Activated T-cell treated with anti-CD3 and anti-CD28 coated beads for 48 hours (primary cell): ENCODE data around the gene NBDY.
"Not testable (repeated sequence)": the region's sequence is repeated elsewhere in the genome, so short reads cannot be mapped to it uniquely, and the experiment has no call there.

ENCODE experiments used
- DNase-seq: peaks from one replicate; pipeline ENCODE4 v3.0.0-alpha.2; 2020; ENCODE audit warnings: low read depth

The NBDY gene

DNA sequence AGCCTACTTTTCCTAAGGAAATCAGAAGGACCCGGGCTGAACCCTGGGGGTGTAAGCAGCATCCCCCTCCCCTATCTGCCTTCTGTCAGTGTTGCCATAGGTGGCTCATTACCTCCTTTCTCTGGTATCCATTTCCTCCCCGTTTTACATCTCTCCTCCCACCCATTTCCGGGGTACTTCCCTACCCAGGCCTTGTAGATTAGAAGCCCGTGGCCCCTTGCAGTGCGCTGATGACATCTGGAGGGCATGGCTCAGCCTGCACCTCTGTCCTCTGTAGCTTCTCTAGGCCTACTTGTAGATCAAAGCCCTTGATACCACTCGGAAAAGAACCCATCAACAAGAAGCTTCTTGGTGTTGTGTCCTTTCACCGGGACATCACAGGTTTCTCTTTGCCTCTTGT is 71.8 kb downstream of the NBDY start:
- no peak for DNase-seq

DNA sequence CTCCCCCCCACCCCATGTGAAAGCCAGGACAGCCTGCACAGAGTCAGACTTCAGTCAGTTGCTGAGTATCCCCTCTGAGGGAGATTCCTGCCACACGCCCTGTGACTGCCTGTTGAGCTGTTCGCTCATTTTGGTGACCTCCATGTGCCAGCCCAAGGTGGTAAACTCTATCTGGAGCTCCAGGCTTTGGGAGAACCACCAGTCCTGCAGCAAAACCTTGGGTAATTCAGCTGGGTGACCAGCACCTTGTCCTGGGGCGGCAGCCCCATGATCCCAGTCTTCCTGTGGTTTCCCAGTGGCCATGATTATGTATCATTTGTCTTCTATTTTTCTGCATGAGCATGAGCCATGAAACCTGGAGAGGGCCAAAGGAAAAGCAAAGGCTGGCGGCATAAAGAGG is 73.4 kb downstream of the NBDY start:
- DNase-seq = no peak

DNA sequence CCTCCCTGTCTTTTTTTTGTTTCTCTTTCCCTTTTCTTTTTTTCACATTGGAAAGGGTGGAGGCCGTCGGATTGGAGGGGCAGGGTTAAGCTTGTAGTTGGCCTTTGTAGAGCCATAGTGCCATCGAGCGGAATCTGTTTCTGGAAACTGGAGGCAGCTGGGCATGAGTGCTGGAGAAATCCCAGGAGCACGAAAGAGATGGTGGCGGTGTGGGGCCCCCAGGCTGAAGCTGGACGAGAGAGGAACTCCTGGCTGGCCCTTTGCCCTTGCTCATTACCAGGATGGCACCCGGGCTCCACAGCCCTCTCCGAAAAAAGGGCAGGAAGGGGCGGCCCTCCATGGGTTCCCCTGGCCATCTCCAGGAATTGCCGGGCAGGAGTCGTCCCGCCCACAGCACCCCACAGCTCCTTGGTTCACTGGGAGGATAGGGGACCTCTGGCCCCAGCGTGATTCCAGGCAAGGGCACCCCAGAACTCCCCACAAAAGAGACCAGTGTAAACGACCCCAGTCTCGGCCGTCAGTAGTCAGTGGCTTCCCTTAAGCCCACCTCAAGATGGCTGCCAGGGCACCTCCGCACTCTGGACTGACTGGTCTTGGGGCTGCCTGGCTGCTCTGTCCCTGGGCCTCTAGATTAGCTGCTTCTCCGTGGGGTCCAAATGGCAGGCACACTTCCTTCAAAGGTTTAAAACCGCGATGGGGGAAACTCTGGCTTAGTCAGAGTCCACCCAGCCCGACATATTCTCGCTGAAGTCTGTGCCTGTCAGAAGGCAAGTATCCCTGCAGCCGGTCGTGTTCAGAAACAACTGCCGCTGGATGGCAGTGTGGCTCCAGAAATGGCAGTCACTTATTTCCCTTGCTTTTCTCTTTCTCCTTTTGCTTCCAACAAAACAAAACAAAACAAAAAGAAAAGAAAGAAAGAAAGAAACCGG is 74.1 kb downstream of the NBDY start:
- DNase-seq = peak; percentile 22

DNA sequence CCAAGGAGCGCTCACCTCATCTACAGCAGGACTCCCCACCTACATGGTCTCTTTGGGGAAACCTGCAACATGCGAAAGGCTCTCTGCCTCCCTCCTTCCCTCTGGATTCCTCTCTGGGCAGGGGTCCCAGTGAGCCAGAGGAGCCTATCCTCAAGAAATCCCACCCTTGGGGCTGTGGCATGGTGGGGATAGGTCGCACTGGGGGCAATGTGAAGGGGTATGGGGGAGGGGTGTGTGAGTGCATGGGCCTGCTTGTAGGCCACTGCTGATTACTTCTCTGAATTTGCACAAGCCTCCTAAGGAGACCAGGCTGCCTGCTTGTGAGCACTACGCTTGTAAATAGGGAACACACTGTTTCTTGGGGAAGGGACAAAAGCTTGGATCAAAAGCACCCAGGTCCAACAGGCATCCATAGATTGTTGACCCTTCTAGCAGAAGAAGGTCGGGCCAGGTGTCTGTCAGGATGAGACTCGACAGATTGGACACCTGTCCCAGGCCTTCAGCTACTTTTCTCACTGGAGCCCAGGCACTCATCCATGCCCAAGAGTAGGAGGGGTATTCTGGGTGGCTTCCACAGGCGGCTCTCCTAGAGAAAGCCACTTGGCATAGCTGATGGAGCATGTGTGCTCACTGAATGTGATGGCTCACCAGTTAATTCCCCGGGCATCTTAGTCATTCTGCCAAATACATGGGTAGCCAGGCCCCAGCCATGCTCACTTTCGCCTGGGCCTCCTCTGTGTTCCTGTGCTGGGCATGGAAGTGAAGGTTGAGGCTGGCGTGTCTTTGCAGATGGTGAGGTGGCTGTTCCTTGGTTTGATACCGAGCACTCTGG is 75.0 kb downstream of the NBDY start:
- no peak for DNase-seq

DNA sequence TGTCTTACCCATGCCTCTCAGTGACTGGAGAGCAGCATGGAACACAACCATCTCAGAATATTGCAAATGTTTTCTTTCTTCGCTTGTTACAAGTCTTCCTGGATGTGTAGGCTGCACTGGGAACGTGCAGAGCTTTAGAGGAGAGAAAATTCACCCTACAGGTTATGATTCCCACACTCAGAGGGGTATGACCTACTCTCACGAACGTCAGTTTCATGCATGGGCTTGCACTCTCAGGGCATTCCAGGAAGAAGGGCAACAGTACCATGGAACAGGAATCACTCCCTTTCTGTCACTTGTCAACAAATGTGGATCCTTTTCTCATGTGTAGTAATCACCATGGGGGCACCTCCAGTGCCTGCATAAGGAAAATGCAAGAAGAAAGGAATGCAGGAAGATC is 75.8 kb downstream of the NBDY start:
- DNase-seq = no peak

DNA sequence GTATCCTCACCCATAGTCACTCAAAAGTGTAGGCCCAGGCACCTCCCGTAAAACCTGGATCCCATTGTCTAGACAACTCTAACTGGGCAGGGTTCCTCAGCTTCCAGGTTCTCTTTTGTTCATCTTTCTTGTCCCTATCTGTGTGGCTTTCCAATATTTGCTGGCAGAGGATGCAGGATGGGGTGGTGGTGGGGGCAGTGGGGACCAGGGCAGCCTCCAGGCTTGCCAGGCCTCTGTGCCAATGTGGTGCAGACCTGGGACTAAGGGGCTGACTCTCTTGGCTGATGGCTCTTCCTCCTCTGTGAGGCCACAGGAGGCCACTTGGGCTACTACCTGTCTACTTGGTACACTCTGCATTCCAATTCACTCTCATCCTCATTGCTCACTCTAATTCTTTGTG is 76.4 kb downstream of the NBDY start:
- no peak for DNase-seq

DNA sequence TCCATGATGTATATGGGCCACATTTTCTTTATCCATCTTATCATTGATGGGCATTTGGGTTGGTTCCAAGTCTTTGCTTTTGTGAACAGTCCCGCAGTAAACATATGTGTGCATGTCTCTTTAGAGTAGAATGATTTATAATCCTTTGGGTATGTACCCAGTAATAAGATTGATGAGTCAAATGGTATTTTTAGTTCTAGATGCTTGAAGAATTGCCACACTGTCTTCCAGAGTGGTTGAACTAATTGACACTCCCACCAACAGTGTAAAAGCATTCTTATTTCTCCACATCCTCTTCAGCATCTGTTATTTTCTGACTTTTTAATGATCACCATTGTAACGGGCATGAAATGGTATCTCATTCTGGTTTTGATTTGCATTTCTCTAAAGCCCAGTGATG is 77.1 kb downstream of the NBDY start:
- DNase-seq = not testable (repeated sequence)

DNA sequence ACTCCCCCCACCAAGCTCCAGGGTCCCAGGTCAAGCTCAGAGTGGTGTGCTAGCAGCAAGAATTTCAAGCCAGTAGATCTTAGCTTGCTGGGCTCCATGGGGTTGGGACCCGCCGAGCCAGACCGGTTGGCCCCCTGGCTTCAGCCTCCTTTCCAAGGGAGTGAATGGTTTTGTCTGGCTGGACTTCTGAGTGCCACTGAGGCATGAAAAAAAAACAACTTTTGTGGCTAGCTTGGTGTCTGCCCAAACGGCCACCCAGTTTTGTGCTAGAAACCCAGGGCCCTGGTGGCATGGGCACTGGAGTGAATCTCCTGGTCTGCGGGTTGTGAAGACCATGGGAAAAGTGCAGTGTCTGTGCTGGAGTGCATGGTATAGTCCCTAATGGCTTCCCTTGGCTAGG is 82.6 kb downstream of the NBDY start:
- no peak for DNase-seq

DNA sequence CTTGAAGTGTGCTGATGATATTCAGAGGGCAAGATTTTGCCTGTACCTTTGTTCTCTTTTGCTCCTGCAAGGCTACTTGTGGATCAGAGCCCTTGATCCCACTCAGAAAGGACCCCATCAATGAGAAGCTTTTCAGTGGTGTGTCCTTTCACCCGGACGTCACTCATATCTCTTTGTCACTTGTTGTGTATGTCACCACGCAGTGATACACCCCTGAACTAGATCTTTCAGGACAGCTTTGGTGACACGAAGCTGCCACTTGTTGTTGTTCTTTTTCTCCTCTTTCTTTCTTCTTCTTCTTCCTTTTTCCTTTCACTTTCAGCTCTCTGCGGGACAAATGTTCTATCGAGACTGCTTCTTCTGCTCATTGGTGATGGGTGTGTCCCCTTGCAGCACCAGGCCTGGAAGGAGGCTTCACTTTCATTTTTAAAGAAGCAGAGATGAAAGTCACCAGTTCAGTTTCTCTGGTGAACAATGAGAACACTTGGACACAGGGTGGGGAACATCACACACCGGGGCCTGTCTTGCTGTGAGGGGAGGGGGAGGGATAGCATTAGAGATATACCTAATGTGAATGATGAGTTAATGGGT is 83.6 kb downstream of the NBDY start:
- no peak for DNase-seq

DNA sequence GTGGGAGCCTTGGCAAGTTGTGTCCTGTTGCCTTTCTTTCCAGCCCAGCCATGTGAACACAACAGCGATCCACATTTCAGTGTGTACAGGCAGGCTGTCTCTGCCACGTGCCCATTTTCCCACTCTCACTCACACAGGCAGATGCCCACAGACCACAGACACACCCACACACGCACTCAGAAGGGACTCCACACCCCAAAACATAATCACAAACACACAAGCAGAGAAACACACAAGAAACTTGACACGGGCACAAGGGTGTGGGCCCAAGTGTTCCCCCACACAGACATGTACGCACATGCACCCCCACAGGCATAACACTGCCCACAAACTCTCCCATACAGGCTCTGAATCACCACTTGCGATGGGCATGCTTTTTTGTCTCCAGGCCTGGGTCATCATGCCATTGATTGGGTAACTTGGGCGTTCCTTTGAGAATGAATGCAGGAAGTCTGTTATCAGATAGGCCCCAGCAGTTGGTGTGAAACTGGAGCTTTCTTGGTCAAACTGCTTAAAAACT is 84.3 kb downstream of the NBDY start:
- peak; percentile 31 for DNase-seq

DNA sequence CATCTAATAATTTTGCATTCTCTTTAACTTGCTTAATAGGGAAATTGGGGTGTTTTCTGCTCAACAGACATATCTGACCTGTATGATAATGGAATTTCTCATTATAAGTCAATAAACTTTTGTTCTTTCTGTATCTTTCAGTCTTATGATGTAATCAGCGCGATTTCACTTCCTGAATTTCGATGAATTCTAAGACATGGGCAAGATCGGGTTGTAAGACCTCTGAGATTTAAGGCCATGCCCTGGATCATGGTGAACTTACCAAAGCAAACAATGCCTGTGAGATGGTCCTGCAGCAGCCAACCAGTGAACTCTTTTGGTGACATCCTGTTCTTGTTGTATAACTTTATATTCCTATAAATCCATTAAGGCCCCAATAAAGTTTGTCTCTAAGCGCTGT is 88.1 kb downstream of the NBDY start:
- no peak for DNase-seq

DNA sequence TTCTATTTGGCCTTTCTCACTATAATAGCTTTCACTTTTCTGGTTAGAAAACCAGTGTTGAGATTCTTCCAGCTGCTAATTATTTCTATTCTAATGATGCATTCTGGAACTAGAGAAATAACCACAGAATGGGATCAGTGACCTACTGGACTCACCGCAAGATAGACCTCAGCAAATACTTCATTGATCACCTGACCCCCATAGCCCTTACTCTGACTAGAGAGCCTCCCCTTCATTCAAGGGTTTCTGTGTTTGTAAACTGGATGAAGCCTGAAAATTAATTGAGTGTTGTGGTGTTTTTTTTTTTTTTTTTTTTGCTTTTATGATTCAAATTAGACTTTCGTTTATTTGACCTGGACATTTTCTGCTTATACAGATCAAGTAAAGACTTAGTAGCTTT is 97.0 kb downstream of the NBDY start:
- DNase-seq = no peak

DNA sequence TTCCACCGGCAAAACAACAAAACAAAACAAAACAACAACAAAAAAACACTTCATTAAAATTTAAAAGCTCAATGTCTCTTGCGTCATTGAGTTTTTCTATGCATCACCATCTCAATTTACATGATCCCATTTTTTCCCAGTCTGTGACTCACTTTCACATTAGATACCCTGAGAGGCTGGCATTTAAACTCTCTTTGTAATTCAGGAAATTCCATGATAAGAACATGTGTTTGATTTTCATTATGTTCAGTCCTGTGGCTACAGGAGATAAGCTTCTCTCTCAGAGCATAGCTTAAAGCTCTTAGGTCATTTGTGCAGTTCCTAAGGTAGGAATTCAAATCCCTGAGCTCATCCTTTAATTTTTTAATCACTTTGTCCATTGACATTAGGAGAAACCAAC is 104.6 kb downstream of the NBDY start:
- DNase-seq = no peak

DNA sequence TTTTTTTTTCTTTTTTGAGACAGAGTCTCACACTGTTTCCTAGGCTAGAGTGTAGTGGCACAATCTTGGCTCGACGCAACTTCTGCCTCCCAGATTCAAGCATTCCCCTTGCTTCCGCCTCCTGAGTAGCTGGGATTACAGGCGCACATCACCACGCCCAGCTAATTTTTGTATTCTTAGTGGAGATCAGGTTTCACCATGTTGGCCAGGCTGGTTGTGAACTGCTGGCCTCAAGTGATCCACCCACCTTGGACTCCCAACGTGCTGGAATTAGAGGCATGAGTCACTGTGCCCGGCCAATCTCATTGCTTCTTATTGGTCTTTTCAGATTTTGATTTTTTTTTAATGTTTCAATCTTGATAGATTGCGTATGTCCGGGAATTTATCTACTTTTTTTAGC is 124.4 kb downstream of the NBDY start:
- no peak for DNase-seq

DNA sequence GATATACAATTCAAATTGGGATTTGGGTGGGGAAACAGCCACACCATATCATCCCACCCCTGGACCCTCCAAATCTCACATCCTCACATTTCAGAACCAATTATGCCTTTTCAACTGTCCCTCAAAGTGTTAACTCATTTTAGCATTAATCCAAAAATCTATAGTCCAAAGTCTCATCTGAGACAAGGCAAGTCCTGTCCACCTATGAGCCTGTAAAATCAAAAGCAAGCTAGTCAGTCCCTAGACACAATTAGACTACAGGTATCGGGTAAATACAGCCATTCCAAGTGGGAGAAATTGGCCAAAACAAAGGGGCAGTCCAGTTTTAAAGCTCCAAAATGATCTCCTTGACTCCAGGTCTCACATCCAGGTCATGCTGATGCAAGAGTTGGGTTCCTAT is 128.0 kb downstream of the NBDY start:
- DNase-seq = no peak

DNA sequence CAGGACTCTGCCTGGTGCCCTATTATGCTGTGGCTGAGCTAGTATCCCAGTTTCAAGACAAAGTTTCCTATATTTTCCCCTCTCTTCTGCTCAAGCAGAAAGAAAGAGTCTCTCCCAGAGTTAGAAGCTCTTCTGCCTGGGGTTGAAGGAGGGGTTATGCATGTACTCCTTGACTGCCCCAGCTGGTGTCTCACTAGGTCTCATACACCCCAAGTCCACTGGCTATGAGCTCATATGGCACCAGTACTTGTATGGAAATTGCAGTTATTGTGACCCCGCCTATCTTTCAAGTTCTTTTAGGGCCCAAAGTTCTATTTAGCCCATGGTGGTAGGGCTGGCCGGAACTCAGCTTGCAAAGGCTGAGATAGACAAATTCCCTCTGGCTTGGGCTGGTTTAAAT is 131.8 kb downstream of the NBDY start:
- DNase-seq = no peak
